Skeletal muscle satellite cell (primary cell): Measurements from ENCODE around the gene RBPMS2.

Experiments used
- H3K27me3 ChIP-seq: 2 replicates; pipeline ENCODE4 v1.7.0; 2013; ENCODE audit warnings: low read length; ENCODE audit not compliant: control insufficient read depth, insufficient read depth
- H3K36me3 ChIP-seq: 2 replicates; pipeline ENCODE4 v1.7.0; 2013; ENCODE audit warnings: mild to moderate bottlenecking, control low read depth, low read length; ENCODE audit not compliant: insufficient read depth
- H3K4me1 ChIP-seq: 2 replicates; pipeline ENCODE4 v1.7.0; 2013; ENCODE audit warnings: low read length; ENCODE audit not compliant: control insufficient read depth, insufficient read depth
- H3K4me2 ChIP-seq: 2 replicates; pipeline ENCODE4 v1.7.0; 2013; ENCODE audit warnings: mild to moderate bottlenecking, low read length
- H3K4me3 ChIP-seq: 2 replicates; pipeline ENCODE4 v1.7.0; 2013; ENCODE audit warnings: low read length
- H3K9ac ChIP-seq: 2 replicates; pipeline ENCODE4 v1.7.0; 2013; ENCODE audit warnings: mild to moderate bottlenecking, low read depth, low read length, moderate library complexity
- H3K9me3 ChIP-seq: replicated peaks from 2 replicates; pipeline ENCODE4 v1.7.0; 2013; ENCODE audit warnings: mild to moderate bottlenecking, control low read depth, low read length

Gene RBPMS2

DNA sequence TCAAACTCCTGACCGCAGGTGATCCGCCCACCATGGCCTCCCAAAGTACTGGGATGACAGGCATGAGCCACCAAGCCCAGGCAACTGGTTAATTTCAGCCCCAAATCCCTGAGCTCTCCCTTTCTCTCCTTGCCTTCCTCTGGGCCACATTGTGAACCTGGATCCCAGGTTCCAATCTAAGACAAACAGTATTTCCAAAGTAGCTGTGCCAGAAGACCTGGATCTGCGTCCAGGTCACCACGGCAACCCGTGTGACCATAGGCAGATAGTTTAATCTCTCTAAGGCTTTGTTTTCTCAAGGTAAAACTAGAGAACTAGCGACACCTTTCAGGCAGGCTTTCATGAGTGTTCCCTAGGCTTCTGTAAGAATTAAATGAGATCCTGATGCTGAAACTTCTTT, 5.9 kb upstream of the RBPMS2 start:
- no peak overlapping the region for H3K4me3 ChIP-seq
- no peak overlapping the region for H3K4me2 ChIP-seq
- no peak overlapping the region for H3K9ac ChIP-seq
- no peaks in the 10 kb centered on the region for H3K36me3 ChIP-seq
- no peaks in the 10 kb centered on the region for H3K9me3 ChIP-seq
- H3K27me3 ChIP-seq, result peaks cover 21% of the 10 kb centered on the region
- no peaks in the 10 kb centered on the region for H3K4me1 ChIP-seq

DNA sequence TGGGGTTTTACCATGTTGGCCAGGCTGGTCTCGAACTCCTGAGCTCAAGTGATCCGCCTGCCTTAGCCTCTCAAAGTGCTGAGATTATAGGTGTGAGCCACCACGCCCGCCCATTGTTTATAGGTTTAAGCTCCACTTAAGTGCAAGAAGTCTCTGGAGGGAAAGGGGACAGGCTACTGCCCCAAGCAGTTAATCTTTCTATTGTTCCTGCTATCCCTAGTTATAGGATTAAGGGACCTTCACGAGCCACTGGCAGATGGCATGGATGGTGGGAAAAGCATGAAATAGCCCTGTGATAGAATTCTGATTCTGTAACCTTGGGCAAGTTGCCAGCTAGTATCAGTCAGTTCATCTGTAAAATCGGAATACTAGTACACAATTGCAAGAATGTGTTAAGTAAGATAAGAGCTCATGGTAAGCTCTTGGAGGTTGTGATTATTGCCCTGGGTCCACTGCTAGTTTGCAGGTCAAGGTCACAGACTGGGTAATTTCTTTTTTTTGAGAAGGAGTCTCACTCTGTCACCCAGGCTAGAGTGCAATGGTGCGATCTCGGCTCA, 5.3 kb upstream of the RBPMS2 start:
- no peak overlapping the region for H3K4me2 ChIP-seq
- H3K9me3 ChIP-seq, result no peaks in the 10 kb centered on the region
- peaks cover 27% of the 10 kb centered on the region for H3K27me3 ChIP-seq
- no peak overlapping the region for H3K9ac ChIP-seq
- no peaks in the 10 kb centered on the region for H3K36me3 ChIP-seq
- no peaks in the 10 kb centered on the region for H3K4me1 ChIP-seq
- no peak overlapping the region for H3K4me3 ChIP-seq

- Histone ChIP-seq H3K4me2 (no peak overlapping the region), H3K9me3 (no peaks in the 10 kb centered on the region), H3K4me1 (no peaks in the 10 kb centered on the region), H3K36me3 (no peaks in the 10 kb centered on the region), H3K4me3 (no peak overlapping the region), H3K9ac (no peak overlapping the region), H3K27me3 (peaks cover 28% of the 10 kb centered on the region)
Measured at GRCh38 chr15:64779630-64780029, 4.2 kb upstream of the RBPMS2 start.

DNA sequence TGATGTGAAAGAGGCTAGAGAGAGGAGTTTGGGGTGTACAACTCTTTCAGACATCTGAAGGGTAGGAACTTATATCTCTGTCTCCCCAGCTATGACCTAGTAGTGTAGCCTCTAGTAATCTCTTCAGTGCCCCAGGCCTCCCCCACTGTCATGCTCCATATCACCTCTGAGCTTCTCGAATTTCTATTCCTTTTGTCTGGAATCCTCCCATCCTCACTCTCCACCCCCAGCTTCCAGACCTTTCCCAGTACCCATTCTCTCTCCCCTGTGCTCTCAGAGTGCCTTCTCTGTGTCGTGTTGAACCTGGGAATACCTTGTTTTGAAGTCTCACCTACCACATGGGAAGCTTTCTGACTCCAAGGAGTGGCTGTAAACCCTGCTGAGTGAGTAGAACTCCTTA, 3.6 kb upstream of the RBPMS2 start:
- Histone ChIP-seq H3K9ac (no peak overlapping the region), H3K27me3 (peaks cover 34% of the 10 kb centered on the region), H3K4me3 (no peak overlapping the region), H3K4me2 (no peak overlapping the region), H3K4me1 (no peaks in the 10 kb centered on the region), H3K9me3 (no peaks in the 10 kb centered on the region), H3K36me3 (no peaks in the 10 kb centered on the region)

GRCh38 chr15:64776402-64776786, 1.0 kb upstream of the RBPMS2 start:
- Histone ChIP-seq H3K4me3 (no peak overlapping the region), H3K27me3 (peaks cover 48% of the 10 kb centered on the region), H3K4me2 (peak overlapping the region; percentile 82), H3K4me1 (no peaks in the 10 kb centered on the region), H3K9me3 (no peaks in the 10 kb centered on the region), H3K36me3 (no peaks in the 10 kb centered on the region), H3K9ac (no peak overlapping the region)

DNA sequence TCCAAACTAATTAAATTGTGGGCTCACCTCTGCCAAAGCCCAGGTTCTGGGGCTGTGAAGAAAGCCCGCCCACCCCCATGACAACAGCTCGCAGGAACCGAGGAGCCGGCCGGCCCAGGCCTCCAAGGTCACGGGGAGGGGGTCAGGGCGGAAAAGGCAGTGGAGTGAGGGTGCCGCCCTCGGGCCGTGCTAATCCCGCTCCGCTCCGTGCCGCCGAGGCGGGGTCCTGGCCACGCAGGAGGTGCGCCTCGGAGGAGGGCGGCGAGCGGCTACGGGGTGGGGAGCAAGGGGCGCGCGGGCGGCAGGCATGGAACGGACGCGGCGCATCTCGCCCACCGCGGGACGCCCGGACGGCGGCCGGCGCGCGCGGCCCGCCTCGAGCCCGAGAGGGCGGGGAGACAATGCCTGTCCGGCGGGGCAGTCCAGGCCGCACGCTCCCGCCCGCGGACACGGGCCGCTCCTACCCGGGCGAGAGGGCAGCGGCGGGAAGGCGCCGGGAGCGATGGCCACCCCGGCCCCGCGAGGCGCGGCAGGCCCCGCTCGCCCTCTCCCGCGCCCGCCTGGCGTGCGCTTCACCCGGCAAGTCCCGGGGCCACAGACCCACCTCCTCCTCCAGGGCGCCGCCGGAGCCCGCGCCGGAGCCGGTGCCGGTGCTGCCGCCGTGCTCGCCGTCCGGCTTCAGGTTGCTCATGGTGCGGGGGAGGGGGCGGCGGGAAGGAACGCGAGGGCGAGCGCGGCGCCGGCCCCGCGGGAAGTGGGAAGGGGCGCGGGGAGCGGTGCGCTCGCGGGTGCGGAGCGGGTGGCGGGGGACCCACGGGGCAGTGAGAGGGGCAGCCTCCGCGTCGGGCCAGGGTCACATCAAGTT, 528 bp downstream of the RBPMS2 start:
- H3K4me3 ChIP-seq, result peak overlapping the region; percentile 64

DNA sequence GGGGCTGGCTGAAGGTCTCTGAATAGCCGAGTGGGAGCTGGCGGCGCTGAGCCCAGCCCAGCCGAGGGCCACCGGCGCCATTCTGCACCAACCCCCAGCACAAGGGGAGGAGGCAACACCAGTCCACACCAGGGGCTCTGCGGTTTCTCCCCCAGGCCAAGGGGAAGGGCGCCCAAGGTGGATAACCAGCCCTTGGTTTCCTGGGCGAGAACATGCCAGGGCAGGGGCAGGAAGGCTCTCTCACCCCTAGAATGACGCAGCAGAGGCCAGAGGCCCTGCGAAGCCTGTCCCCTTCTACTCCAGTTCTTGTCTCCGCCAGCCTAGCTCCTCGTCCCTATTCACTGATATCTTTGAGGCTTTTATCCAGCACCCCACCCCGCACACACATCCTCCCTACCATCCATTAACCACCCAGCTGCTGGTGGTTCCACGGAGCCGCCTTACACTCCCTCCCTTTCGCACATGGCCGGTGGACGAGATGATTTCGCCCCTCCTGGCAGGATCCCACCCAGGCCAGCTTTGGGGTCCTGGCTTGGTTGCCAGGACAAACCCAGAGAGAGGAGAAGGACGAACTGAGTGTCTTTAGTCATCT, 1.3 kb downstream of the RBPMS2 start:
- Histone ChIP-seq H3K4me3 (no peak overlapping the region), H3K36me3 (no peaks in the 10 kb centered on the region), H3K9me3 (no peaks in the 10 kb centered on the region), H3K4me1 (no peaks in the 10 kb centered on the region), H3K4me2 (peak overlapping the region; percentile 78), H3K9ac (no peak overlapping the region), H3K27me3 (peaks cover 43% of the 10 kb centered on the region)

More for the DNA sequence above, 528 bp downstream of the RBPMS2 start:
- Histone ChIP-seq H3K36me3 (no peaks in the 10 kb centered on the region), H3K9me3 (no peaks in the 10 kb centered on the region), H3K27me3 (peaks cover 48% of the 10 kb centered on the region), H3K9ac (no peak overlapping the region), H3K4me1 (no peaks in the 10 kb centered on the region), H3K4me2 (peak overlapping the region; percentile 78)

GRCh38 chr15:64773606-64774005, 1.8 kb downstream of the RBPMS2 start:
- Histone ChIP-seq H3K27me3 (peaks cover 38% of the 10 kb centered on the region), H3K4me2 (no peak overlapping the region), H3K4me1 (no peaks in the 10 kb centered on the region), H3K9ac (no peak overlapping the region), H3K4me3 (no peak overlapping the region), H3K36me3 (no peaks in the 10 kb centered on the region), H3K9me3 (no peaks in the 10 kb centered on the region)

DNA sequence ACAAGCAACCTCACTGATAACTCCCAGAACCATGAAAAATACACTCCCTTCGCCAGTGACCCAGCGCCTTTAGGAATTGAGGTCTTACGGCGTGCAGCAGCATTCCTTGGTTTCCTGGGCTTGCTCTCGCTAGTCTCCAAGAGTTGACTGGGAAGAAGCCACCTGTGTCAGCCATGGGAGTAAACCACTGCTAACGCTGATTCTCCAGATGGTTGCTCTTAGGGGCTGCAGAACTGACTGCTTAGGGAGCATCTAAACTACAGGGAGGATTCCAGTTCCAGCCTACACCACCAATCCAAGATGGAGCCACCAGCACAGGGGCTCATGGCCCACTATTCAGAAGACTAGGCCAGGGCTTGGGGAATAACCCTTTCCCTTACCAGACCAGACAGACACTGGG, 2.4 kb downstream of the RBPMS2 start:
- Histone ChIP-seq H3K9me3 (no peaks in the 10 kb centered on the region), H3K4me1 (no peaks in the 10 kb centered on the region), H3K4me3 (no peak overlapping the region), H3K4me2 (no peak overlapping the region), H3K36me3 (no peaks in the 10 kb centered on the region), H3K9ac (no peak overlapping the region), H3K27me3 (peaks cover 37% of the 10 kb centered on the region)

DNA sequence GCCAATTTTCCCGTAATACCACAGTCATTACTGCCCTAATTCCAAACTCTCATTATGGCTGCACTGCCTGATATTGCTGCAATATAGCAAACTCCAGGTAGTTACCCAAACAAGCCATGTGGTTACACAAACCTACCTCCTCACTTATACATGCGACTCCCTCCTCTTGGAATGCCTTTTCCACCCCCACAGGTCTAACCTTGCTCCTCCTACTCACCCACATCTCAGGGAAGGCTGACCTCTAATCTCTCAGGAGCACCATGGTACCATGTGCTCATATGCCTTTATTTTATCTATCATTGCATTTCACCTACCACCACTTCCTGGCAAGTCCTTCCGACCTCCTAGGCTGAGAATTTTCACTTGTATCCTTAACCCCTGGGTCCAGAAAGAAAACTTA, 2.9 kb downstream of the RBPMS2 start:
- H3K9me3 ChIP-seq, result no peaks in the 10 kb centered on the region
- H3K36me3 ChIP-seq, result no peaks in the 10 kb centered on the region
- H3K4me3 ChIP-seq, result no peak overlapping the region
- H3K27me3 ChIP-seq, result peaks cover 37% of the 10 kb centered on the region
- H3K9ac ChIP-seq, result no peak overlapping the region
- no peak overlapping the region for H3K4me2 ChIP-seq
- H3K4me1 ChIP-seq, result no peaks in the 10 kb centered on the region

GRCh38 chr15:64770626-64771025, 4.8 kb downstream of the RBPMS2 start:
- no peak overlapping the region for H3K4me3 ChIP-seq

More at GRCh38 chr15:64770626-64771025, 4.8 kb downstream of the RBPMS2 start:
- Histone ChIP-seq H3K4me1 (no peaks in the 10 kb centered on the region), H3K27me3 (peaks cover 25% of the 10 kb centered on the region), H3K9me3 (no peaks in the 10 kb centered on the region), H3K4me2 (no peak overlapping the region), H3K36me3 (no peaks in the 10 kb centered on the region), H3K9ac (no peak overlapping the region)
